ENCODE data around the gene KIAA1217. TPM values are rescaled to one million over a fixed set of nuclear protein-coding genes. Genes with fewer than 3 reads are reported as not detected.
"Not testable (repeated sequence)": the region's sequence is repeated elsewhere in the genome, so short reads cannot be mapped to it uniquely, and the experiment has no call there.

Gene KIAA1217
- total RNA-seq, 1 experiment from 2014 or later = 7.8 TPM

DNA sequence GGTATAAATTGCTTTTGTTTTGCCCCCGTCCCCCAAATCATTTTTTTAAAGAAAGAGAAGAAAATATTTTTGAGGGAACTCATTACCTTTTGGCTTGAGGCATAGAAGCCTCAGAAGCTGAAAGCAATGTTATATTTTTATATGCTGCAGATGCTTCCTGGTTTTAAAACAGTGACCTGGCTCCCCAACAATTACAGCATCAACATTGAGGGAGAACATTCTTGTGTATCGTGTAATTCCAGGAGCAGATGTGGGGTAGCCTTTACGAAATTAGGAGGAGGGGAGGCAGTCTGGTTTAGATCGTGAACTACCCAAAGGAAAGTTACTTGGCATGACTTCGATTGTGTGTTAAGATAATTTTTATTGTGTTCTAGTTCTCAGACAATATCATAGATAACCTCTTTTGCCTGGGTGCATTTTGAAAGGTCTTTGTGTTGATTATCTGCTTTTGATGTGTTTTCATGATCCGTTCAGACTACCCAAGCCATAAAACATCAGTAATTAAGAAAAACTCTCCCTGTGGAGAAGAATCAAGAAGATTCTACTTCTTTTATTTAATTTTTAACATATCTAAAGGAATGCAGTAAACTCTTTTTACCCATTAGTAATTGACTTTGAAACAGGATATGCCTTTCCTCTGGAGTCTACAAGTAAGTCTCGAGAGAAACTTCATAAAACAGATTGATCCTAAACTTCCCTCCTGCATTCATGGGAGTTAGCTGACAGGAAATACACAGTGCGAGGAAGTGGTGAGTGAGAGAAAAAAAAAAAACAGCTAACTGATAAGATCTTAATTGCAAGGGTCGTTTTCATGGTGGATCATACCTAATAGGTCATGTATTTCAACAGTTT lies 141.4 kb downstream of the KIAA1217 start:
- DNase-seq (ENCODE audit: low read depth, low spot score) (no peak), ATAC-seq (no peak)
- Histone ChIP-seq H3K4me2 (ENCODE audit: low read length) (no peak overlapping the region), H3K27ac (ENCODE audit: low read depth, low read length) (no peak overlapping the region), H3K9me3 (ENCODE audit: control insufficient read depth in 1 of 2, insufficient read depth in 1 of 2, low read depth in 1 of 2, low read length in 2 of 2) (no peaks in the 10 kb centered on the region), H3K4me3 (replicated peaks in 1 of 2; ENCODE audit: low read depth in 1 of 2, low read length in 2 of 2) (no peak overlapping the region), H3K4me1 (ENCODE audit: control insufficient read depth in 1 of 2, insufficient read depth in 2 of 2, low read length in 2 of 2) (no peaks in the 10 kb centered on the region), H3K36me3 (ENCODE audit: control insufficient read depth in 1 of 2, insufficient read depth in 2 of 2, low read length in 2 of 2) (no peaks in the 10 kb centered on the region), H2AFZ (ENCODE audit: low read depth, low read length, poor library complexity, severe bottlenecking) (no peak overlapping the region), H3K79me2 (ENCODE audit: insufficient read depth, low read length) (no peaks in the 10 kb centered on the region), H3K9ac (ENCODE audit: low read length) (no peak overlapping the region), H3K9me2 (ENCODE audit: insufficient read depth) (no peaks in the 10 kb centered on the region), H4K20me1 (ENCODE audit: insufficient read depth) (no peaks in the 10 kb centered on the region), H3K27me3 (ENCODE audit: insufficient read depth, low read length) (peaks cover 41% of the 10 kb centered on the region)
- no peak for TF ChIP-seq FOSL1 (IDR thresholded peaks at IDR 0.05; ENCODE audit: low read depth)
- no peak for TF ChIP-seq POLR2AphosphoS5 (IDR thresholded peaks at IDR 0.05; ENCODE audit: low read depth, low read length)
- no peak for TF ChIP-seq EZH2 (IDR thresholded peaks at IDR 0.05)
- TF ChIP-seq, protein P1, sequence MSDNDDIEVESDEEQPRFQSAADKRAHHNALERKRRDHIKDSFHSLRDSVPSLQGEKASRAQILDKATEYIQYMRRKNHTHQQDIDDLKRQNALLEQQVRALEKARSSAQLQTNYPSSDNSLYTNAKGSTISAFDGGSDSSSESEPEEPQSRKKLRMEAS (IDR thresholded peaks at IDR 0.05) = no peak
- BruUV-seq (replicated peaks) = no TSS peak
- ChIA-PET RAD21 (ENCODE audit: low non-redundant PET in 1 of 2, low total read pairs in 2 of 2, uncharacterized antibody in 2 of 2, unreplicated experiment in 2 of 2) (no interaction called here), CTCF (no interaction called here), POLR2A (no interaction called here)
- intact Hi-C loops (cut with micrococcal nuclease) = no loop called here

GRCh38 chr10:24350922-24351225 lies 141.9 kb downstream of the KIAA1217 start:
- H3K36me3 ChIP-seq (ENCODE audit: control insufficient read depth in 1 of 2, insufficient read depth in 2 of 2, low read length in 2 of 2); H2AFZ ChIP-seq (ENCODE audit: low read depth, low read length, poor library complexity, severe bottlenecking); H3K79me2 ChIP-seq (ENCODE audit: insufficient read depth, low read length); POLR2A ChIA-PET; DNase-seq (ENCODE audit: low read depth, low spot score); intact Hi-C loops (cut with micrococcal nuclease); H3K4me1 ChIP-seq (ENCODE audit: control insufficient read depth in 1 of 2, insufficient read depth in 2 of 2, low read length in 2 of 2); H3K27ac ChIP-seq (ENCODE audit: low read depth, low read length); ATAC-seq; H3K9ac ChIP-seq (ENCODE audit: low read length); H4K20me1 ChIP-seq (ENCODE audit: insufficient read depth); BruUV-seq (replicated peaks); RAD21 ChIA-PET (ENCODE audit: low non-redundant PET in 1 of 2, low total read pairs in 2 of 2, uncharacterized antibody in 2 of 2, unreplicated experiment in 2 of 2); H3K4me2 ChIP-seq (ENCODE audit: low read length); H3K4me3 ChIP-seq (replicated peaks in 1 of 2; ENCODE audit: low read depth in 1 of 2, low read length in 2 of 2); H3K9me2 ChIP-seq (ENCODE audit: insufficient read depth); H3K9me3 ChIP-seq (ENCODE audit: control insufficient read depth in 1 of 2, insufficient read depth in 1 of 2, low read depth in 1 of 2, low read length in 2 of 2): not testable (repeated sequence)
- CTCF ChIA-PET = interaction anchor here (1.0 kb wide), 1 partner anchor 834 kb away, joined by 3 read pairs; no protein-coding TSS in a partner anchor
- peaks cover 41% of the 10 kb centered on the region for H3K27me3 ChIP-seq (ENCODE audit: insufficient read depth, low read length)
